Measurements from ENCODE around the gene NAGPA. TPM values are rescaled to one million over a fixed set of nuclear protein-coding genes. Genes with fewer than 3 reads are reported as not detected.

The NAGPA gene
- total RNA-seq, 2 donors from 2014 or later = 22.7 to 22.9 TPM

GRCh38 chr16:5011637-5012036, 22.1 kb downstream of the NAGPA start:
- ATAC-seq (no peak), DNase-seq (no peak)
- intact Hi-C loops (cut with DNase I, micrococcal nuclease) = no loop called here

- DNase-seq (no peak), ATAC-seq (no peak)
- intact Hi-C loops (cut with DNase I, micrococcal nuclease) = no loop called here
These were observed 23.0 kb downstream of the NAGPA start for GRCh38 chr16:5010576-5011329.

GRCh38 chr16:5008311-5008731, 25.4 kb downstream of the NAGPA start:
- ATAC-seq = no peak
- intact Hi-C loops (cut with DNase I, micrococcal nuclease) = no loop called here
- DNase-seq = no peak

- DNase-seq = no peak
- intact Hi-C loops (cut with DNase I, micrococcal nuclease) = no loop called here
- ATAC-seq = no peak
These were observed 26.5 kb downstream of the NAGPA start for GRCh38 chr16:5007256-5007655.

GRCh38 chr16:5006348-5007193, 27.2 kb downstream of the NAGPA start:
- intact Hi-C loops (cut with DNase I, micrococcal nuclease) = no loop called here
- ATAC-seq (no peak), DNase-seq (no peak)

- ATAC-seq (no peak), DNase-seq (no peak)
- intact Hi-C loops (cut with DNase I, micrococcal nuclease) = no loop called here
These were observed 27.8 kb downstream of the NAGPA start for GRCh38 chr16:5005916-5006315.

GRCh38 chr16:5004311-5004710, 29.4 kb downstream of the NAGPA start:
- DNase-seq (no peak), ATAC-seq (no peak)
- intact Hi-C loops (cut with DNase I, micrococcal nuclease) = no loop called here

GRCh38 chr16:5003828-5004227, 29.9 kb downstream of the NAGPA start:
- intact Hi-C loops (cut with DNase I, micrococcal nuclease) = no loop called here
- ATAC-seq (no peak), DNase-seq (no peak)

GRCh38 chr16:5003211-5003610, 30.5 kb downstream of the NAGPA start:
- ATAC-seq = no peak
- no peak for DNase-seq
- intact Hi-C loops (cut with DNase I, micrococcal nuclease) = no loop called here

- DNase-seq (no peak), ATAC-seq (no peak)
- intact Hi-C loops (cut with DNase I, micrococcal nuclease) = no loop called here
These were observed 31.0 kb downstream of the NAGPA start for GRCh38 chr16:5002699-5003143.

GRCh38 chr16:5001986-5002385, 31.7 kb downstream of the NAGPA start:
- DNase-seq = no peak
- intact Hi-C loops (cut with DNase I, micrococcal nuclease) = no loop called here
- ATAC-seq = no peak

- ATAC-seq (no peak), DNase-seq (no peak)
- intact Hi-C loops (cut with DNase I, micrococcal nuclease) = no loop called here
These were observed 32.2 kb downstream of the NAGPA start for GRCh38 chr16:5001571-5001970.

GRCh38 chr16:5000573-5001001, 33.1 kb downstream of the NAGPA start:
- intact Hi-C loops (cut with DNase I, micrococcal nuclease) = no loop called here
- ATAC-seq (no peak), DNase-seq (no peak)

GRCh38 chr16:4994719-4995434, 38.9 kb downstream of the NAGPA start:
- DNase-seq = no peak
- no peak for ATAC-seq
- intact Hi-C loops (cut with DNase I, micrococcal nuclease) = no loop called here

GRCh38 chr16:4991754-4992153, 42.0 kb downstream of the NAGPA start:
- DNase-seq = no peak
- intact Hi-C loops (cut with DNase I, micrococcal nuclease) = no loop called here
- ATAC-seq = no peak

- no peak for ATAC-seq
- no peak for DNase-seq
- intact Hi-C loops (cut with DNase I, micrococcal nuclease) = no loop called here
These were observed 43.3 kb downstream of the NAGPA start for GRCh38 chr16:4990415-4990814.

- intact Hi-C loops (cut with DNase I, micrococcal nuclease) = no loop called here
- ATAC-seq = no peak
- DNase-seq = no peak
These were observed 44.2 kb downstream of the NAGPA start for GRCh38 chr16:4989391-4990006.

- DNase-seq (no peak), ATAC-seq (no peak)
- intact Hi-C loops (cut with DNase I, micrococcal nuclease) = no loop called here
These were observed 45.1 kb downstream of the NAGPA start for GRCh38 chr16:4988647-4989046.
